ENCODE measurements around the gene HMGXB4. TPM values are rescaled to one million over a fixed set of nuclear protein-coding genes. Genes with fewer than 3 reads are reported as not detected.

HMGXB4 gene
- total and polyA plus RNA-seq, 2 of the 8 experiments (the other 6 are each of a cell fraction or from before 2014, with no cell fraction given) = 20.9 to 41.3 TPM

GRCh38 chr22:35327690-35328471 is 70.6 kb downstream of the HMGXB4 start (continued):
- TF ChIP-seq KDM1A (IDR thresholded peaks at IDR 0.05; ENCODE audit: borderline replicate concordance, low read length) = no peak
- no peak for TF ChIP-seq ASH2L (IDR thresholded peaks at IDR 0.05; ENCODE audit: low read length)
- no peak for TF ChIP-seq TAF1 (IDR thresholded peaks at IDR 0.05; ENCODE audit: low read depth, low read length)
- TF ChIP-seq YY1 (IDR thresholded peaks at IDR 0.05; ENCODE audit: low read depth, low read length) = no peak
- no peak for TF ChIP-seq PHF8 (conservative IDR thresholded peaks at IDR 0.05; ENCODE audit: low read depth, low read length)
- no peak for TF ChIP-seq RNF2 (IDR thresholded peaks at IDR 0.05; ENCODE audit: borderline replicate concordance, low read depth, low read length, missing control alignments, poor library complexity, severe bottlenecking)
- no peak for TF ChIP-seq HDAC6 (IDR thresholded peaks at IDR 0.05; ENCODE audit: low read depth, low read length)
- TF ChIP-seq SP1 (IDR thresholded peaks at IDR 0.05; ENCODE audit: low read depth, low read length) = no peak

Measured in H1 (cell line).